Ishikawa (cell line): ENCODE measurements around the gene BMP7.

ENCODE experiments used
- CEBPB ChIP-seq: IDR thresholded peaks from 2 replicates; pipeline ENCODE4 v1.6.1; 2012
- CREB1 ChIP-seq: IDR thresholded peaks from 2 replicates; pipeline ENCODE4 v1.6.1; 2012; ENCODE audit warnings: low read depth
- EGR1 ChIP-seq: IDR thresholded peaks from 2 replicates; pipeline ENCODE4 v1.6.1; 2012
- EP300 ChIP-seq: IDR thresholded peaks from 2 replicates; pipeline ENCODE4 v1.6.1; 2012; ENCODE audit warnings: borderline replicate concordance
- FOXM1 ChIP-seq: IDR thresholded peaks from 2 replicates; pipeline ENCODE4 v1.6.1; 2012; ENCODE audit warnings: low read depth, borderline replicate concordance
- MAX ChIP-seq: IDR thresholded peaks from 2 replicates; pipeline ENCODE4 v1.6.1; 2012
- NFIC ChIP-seq: IDR thresholded peaks from 2 replicates; pipeline ENCODE4 v1.6.1; 2012
- RAD21 ChIP-seq: IDR thresholded peaks from 2 replicates; pipeline ENCODE4 v1.6.1; 2012; ENCODE audit warnings: low read depth
- TAF1 ChIP-seq: IDR thresholded peaks from 2 replicates; pipeline ENCODE4 v1.6.1; 2012; ENCODE audit warnings: low read depth, mild to moderate bottlenecking
- TCF12 ChIP-seq: IDR thresholded peaks from 2 replicates; pipeline ENCODE4 v1.6.1; 2012; ENCODE audit warnings: low read depth
- TEAD4 ChIP-seq: IDR thresholded peaks from 2 replicates; pipeline ENCODE4 v1.6.1; 2012
- USF1 ChIP-seq: IDR thresholded peaks from 2 replicates; pipeline ENCODE4 v1.6.1; 2012
- YY1 ChIP-seq: IDR thresholded peaks from 2 replicates; pipeline ENCODE4 v1.6.1; 2012; ENCODE audit warnings: low read depth
- ZBTB7A ChIP-seq: IDR thresholded peaks from 2 replicates; pipeline ENCODE4 v1.6.1; 2012; ENCODE audit warnings: low read depth
- TF ChIP-seq, protein P1 (sequence below): IDR thresholded peaks from 2 replicates; pipeline ENCODE4 v1.6.1; 2012; ENCODE audit warnings: low read depth, mild to moderate bottlenecking

The BMP7 gene

GRCh38 chr20:57212534-57213276, 53.7 kb downstream of the BMP7 start:
- TF ChIP-seq TCF12, result no peak
- TF ChIP-seq EP300, result no peak
- TF ChIP-seq, protein P1, sequence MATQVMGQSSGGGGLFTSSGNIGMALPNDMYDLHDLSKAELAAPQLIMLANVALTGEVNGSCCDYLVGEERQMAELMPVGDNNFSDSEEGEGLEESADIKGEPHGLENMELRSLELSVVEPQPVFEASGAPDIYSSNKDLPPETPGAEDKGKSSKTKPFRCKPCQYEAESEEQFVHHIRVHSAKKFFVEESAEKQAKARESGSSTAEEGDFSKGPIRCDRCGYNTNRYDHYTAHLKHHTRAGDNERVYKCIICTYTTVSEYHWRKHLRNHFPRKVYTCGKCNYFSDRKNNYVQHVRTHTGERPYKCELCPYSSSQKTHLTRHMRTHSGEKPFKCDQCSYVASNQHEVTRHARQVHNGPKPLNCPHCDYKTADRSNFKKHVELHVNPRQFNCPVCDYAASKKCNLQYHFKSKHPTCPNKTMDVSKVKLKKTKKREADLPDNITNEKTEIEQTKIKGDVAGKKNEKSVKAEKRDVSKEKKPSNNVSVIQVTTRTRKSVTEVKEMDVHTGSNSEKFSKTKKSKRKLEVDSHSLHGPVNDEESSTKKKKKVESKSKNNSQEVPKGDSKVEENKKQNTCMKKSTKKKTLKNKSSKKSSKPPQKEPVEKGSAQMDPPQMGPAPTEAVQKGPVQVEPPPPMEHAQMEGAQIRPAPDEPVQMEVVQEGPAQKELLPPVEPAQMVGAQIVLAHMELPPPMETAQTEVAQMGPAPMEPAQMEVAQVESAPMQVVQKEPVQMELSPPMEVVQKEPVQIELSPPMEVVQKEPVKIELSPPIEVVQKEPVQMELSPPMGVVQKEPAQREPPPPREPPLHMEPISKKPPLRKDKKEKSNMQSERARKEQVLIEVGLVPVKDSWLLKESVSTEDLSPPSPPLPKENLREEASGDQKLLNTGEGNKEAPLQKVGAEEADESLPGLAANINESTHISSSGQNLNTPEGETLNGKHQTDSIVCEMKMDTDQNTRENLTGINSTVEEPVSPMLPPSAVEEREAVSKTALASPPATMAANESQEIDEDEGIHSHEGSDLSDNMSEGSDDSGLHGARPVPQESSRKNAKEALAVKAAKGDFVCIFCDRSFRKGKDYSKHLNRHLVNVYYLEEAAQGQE, result no peak
- no peak for TF ChIP-seq USF1
- TF ChIP-seq EGR1, result no peak
- TF ChIP-seq TEAD4, result no peak
- no peak for TF ChIP-seq CREB1
- no peak for TF ChIP-seq RAD21
- no peak for TF ChIP-seq TAF1
- no peak for TF ChIP-seq YY1
- TF ChIP-seq CEBPB, result no peak
- no peak for TF ChIP-seq NFIC
- no peak for TF ChIP-seq FOXM1
- TF ChIP-seq MAX, result no peak

GRCh38 chr20:57211908-57212533, 54.4 kb downstream of the BMP7 start:
- TF ChIP-seq TEAD4 (no peak), FOXM1 (no peak), RAD21 (no peak), TAF1 (no peak), CREB1 (no peak), USF1 (no peak), NFIC (no peak), EP300 (no peak)

GRCh38 chr20:57211406-57211805, 55.0 kb downstream of the BMP7 start:
- no peak for TF ChIP-seq TCF12
- TF ChIP-seq, protein P1, result no peak
- no peak for TF ChIP-seq YY1
- no peak for TF ChIP-seq CEBPB
- TF ChIP-seq TEAD4, result no peak
- no peak for TF ChIP-seq CREB1
- no peak for TF ChIP-seq EP300
- no peak for TF ChIP-seq EGR1
- no peak for TF ChIP-seq USF1
- TF ChIP-seq NFIC, result no peak
- TF ChIP-seq FOXM1, result no peak
- no peak for TF ChIP-seq MAX
- no peak for TF ChIP-seq ZBTB7A
- TF ChIP-seq TAF1, result no peak
- TF ChIP-seq RAD21, result no peak

DNA sequence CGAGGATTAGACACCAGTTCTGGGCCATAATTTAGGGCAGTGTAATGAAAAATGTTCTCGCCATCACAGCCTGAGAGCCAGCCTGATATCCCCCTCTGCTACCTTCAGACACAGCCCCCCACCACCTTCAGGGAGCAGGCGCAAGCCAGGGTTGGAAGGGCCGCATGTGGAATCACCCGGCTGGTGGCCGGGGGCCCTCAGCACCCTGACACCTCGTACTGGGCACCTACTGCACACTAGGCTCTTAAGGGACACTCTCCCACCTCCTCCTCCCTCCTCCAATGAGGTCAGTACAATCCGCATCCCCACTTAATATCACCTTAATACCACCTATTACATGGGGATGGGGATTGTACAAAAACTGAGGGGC, 55.5 kb downstream of the BMP7 start:
- no peak for TF ChIP-seq TEAD4
- no peak for TF ChIP-seq EP300
- TF ChIP-seq TAF1, result no peak
- TF ChIP-seq TCF12, result no peak
- TF ChIP-seq FOXM1, result no peak
- TF ChIP-seq ZBTB7A, result no peak
- no peak for TF ChIP-seq CREB1
- TF ChIP-seq NFIC, result no peak
- no peak for TF ChIP-seq EGR1
- no peak for TF ChIP-seq RAD21
- TF ChIP-seq, protein P1, result no peak
- TF ChIP-seq CEBPB, result no peak
- TF ChIP-seq USF1, result no peak
- TF ChIP-seq YY1, result no peak
- TF ChIP-seq MAX, result no peak
